GM21529 (cell line): Measurements from ENCODE around the gene MCCD1.
"Not testable (repeated sequence)": the region's sequence is repeated elsewhere in the genome, so short reads cannot be mapped to it uniquely, and the experiment has no call there.

Experiments used
- ATAC-seq: cut with Tn5 transposase; IDR thresholded peaks from one replicate; pipeline ENCODE4 v1.9.1; 2021; ENCODE audit not compliant: unreplicated experiment

MCCD1 gene

GRCh38 chr6:31541658-31542521, 13.1 kb downstream of the MCCD1 start, which contains the start of gene DDX39B:
DDX39B (minus strand) TSS chr6:31542003; CDS start chr6:31540532, 1,471 bp downstream.
- peak; percentile 59 for ATAC-seq

GRCh38 chr6:31543639-31544038, 14.9 kb downstream of the MCCD1 start:
- ATAC-seq, result no peak

GRCh38 chr6:31544676-31545075, 15.9 kb downstream of the MCCD1 start:
- no peak for ATAC-seq

DNA sequence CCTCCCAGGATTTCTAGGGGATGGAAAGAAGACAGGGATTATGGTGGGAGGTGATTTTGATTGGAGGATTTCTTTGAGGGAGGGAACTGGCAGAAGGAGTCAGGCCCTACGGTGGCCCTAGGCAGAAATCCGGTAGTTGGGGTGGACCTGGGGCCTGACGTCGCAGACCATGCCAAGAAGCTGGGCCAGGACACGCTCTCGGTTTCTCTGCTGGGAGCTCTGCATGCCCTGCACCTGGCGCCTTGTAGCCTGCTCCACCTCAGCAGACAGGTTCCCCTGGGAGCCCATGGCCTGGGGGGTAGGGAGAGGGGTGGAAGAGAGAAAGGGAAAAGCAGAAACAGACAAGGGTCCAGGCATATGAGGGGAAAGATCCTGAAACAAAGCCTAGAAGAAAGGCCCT, 16.5 kb downstream of the MCCD1 start:
- ATAC-seq, result no peak

GRCh38 chr6:31546339-31546957, 17.7 kb downstream of the MCCD1 start, which contains the start of gene ATP6V1G2:
ATP6V1G2 (minus strand) TSS chr6:31546608; CDS start chr6:31546559, 49 bp downstream.
- peak; percentile 47 for ATAC-seq

GRCh38 chr6:31546958-31547726, 18.4 kb downstream of the MCCD1 start, which contains the start of gene NFKBIL1:
NFKBIL1 (plus strand) TSS chr6:31547608; CDS start chr6:31547695, 87 bp downstream.
- peak; percentile 72 for ATAC-seq

DNA sequence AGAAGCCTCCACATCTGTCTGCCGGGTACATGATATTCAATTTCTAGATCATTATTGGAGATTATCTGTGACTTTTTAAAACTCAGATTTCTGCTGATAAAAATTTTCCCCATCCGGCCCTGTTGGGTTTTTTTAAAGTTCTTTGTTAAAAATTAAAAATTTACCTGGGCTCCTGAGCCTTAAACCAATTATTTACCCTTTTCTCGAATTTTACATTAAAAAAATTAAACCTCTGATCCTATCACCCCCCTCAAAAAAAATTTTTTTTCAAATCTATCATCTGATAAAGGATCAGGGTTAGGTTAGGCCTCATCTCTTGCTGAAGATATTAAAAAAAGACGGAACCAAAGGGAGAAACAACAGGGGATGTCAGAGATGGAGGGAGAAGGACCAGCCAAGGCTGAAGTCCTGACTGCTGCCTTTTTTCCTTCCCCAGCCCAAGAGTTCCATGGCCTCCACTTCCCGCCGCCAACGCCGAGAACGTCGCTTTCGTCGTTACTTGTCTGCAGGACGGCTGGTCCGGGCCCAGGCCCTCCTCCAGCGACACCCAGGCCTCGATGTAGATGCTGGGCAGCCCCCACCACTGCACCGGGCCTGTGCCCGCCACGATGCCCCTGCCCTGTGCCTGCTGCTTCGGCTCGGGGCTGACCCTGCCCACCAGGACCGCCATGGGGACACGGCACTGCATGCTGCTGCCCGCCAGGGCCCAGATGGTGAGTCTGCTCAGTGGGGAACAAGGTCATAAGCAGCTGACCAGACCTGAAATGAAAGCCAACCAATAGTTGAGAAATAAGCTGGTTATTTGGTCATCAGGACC, 19.2 kb downstream of the MCCD1 start:
- no peak for ATAC-seq

GRCh38 chr6:31548544-31548873, 19.7 kb downstream of the MCCD1 start:
- ATAC-seq, result no peak

GRCh38 chr6:31551371-31551770, 22.6 kb downstream of the MCCD1 start:
- ATAC-seq, result not testable (repeated sequence)

DNA sequence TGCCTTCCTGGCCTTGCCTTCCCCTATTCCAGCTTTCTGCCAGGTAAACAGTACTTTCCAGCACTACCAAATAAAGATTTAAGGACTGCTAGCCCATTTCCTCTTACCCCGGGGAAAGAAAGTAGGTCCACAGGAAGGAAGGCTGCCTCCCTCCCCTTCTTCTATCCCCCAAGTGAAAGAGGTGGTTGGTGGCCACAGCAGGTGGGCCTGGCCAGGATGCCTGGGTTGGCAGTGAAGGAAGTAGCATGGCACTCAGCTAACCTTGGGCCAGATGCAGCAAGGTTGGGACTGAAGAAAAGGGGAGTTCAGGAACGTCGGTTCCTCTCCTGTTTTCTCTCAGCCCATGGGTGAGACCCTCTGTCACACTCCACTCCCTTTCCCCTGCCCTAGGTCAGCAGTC, 27.5 kb downstream of the MCCD1 start:
- no peak for ATAC-seq

DNA sequence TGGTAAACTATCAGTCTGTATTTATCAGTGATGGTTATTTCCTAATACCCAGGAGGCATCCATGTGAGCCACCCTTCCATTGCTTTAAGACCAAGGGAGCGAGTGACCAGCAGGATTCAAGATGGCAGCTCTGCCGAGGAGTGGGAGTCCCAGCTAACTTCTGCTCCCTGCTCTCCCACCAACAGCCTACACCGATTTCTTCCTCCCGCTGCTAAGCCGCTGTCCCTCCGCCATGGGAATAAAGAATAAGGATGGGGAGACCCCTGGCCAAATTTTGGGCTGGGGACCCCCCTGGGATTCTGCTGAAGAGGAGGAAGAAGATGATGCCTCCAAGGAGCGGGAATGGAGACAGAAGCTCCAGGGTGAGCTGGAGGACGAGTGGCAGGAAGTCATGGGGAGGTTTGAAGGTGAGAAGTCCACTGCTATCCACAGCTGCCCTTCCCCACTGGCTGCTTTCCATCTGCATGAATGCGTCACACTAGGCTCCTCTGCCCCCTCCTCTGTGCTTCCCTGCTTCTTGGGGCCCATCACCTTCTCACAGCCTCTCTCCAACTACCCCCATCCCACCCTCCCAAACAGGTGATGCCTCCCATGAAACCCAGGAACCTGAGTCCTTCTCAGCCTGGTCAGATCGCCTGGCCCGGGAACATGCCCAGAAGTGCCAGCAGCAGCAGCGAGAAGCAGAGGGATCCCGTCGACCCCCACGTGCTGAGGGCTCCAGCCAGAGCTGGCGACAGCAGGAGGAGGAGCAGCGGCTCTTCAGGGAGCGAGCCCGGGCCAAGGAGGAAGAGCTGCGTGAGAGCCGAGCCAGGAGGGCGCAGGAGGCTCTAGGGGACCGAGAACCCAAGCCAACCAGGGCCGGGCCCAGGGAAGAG, 28.9 kb downstream of the MCCD1 start:
- no peak for ATAC-seq

GRCh38 chr6:31558318-31558625, 29.5 kb downstream of the MCCD1 start:
- no peak for ATAC-seq

DNA sequence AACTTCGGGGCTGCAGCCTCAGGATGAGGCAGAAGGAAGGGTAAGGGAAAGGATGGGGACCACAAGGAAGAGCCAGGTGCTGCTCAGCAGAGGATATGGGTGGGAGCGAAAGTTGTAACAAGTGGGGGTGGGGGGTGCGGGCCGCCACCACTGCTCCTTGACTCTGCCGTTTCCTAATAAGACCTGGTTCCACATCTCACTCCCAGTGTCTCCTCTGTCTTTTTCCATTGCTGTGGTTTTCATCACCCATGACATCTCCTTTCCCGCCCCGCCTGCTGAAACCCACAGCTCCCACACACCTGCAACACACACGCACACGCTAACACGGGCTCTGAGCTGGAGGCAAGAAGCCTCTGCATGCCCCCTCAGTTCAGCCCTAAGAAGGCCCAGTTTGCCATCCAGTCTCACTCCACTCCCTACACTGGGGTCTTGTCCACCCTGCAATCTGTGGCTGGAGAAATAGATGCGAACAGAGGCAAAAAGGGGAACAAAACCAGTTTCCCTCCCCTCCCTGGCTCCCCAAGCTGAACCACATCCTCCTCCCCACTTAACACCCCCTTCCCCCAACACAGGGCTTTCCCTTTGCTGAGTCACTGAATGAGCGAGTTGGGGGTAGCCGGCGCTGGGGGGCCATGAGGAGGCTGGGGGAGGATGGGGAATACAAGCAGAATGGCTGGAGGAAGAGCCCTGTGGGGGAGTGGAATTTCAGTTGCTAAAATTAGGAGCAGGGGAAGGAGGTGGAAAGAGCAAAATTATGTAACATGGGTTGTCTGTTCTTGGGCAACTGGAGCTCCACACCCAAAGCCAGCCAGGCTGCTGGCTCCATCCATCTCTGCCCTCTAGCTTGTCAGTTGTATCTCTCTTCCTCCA, 30.1 kb downstream of the MCCD1 start:
- ATAC-seq, result no peak

GRCh38 chr6:31559606-31559957, 30.8 kb downstream of the MCCD1 start:
- peak; percentile 2 for ATAC-seq

GRCh38 chr6:31559958-31560696, 31.4 kb downstream of the MCCD1 start:
- ATAC-seq, result peak; percentile 64

- ATAC-seq, result no peak
These were observed 31.9 kb downstream of the MCCD1 start for GRCh38 chr6:31560697-31561058.

- ATAC-seq, result no peak
These were observed 39.0 kb downstream of the MCCD1 start for GRCh38 chr6:31567531-31568370.
